Cardiac muscle cell (in vitro differentiated cells and primary cell): ENCODE results near the gene CDH2. TPM values are rescaled to one million over a fixed set of nuclear protein-coding genes. Genes with fewer than 3 reads are reported as not detected.

Source experiments
- DNase-seq, 2 donors: peaks; one replicate each; pipeline versions ENCODE4 v3.0.0 to v3.0.0-alpha.2; 2010 to 2017; ENCODE audit warnings: low read depth in 1 of 2, low spot score in 1 of 2
- H3K27ac ChIP-seq: fragments of 200-600 bp; sonication (generic); 2 replicates; pipeline ENCODE4 v1.5.1; 2016
- H3K27me3 ChIP-seq: fragments of 200-600 bp; sonication (generic); 2 replicates; pipeline ENCODE4 v1.6.0; 2016; ENCODE audit warnings: control low read depth
- H3K36me3 ChIP-seq: fragments of 200-600 bp; sonication (generic); 2 replicates; pipeline ENCODE4 v1.5.1; 2016; ENCODE audit warnings: control low read depth
- H3K4me1 ChIP-seq: fragments of 200-600 bp; sonication (generic); 2 replicates; pipeline ENCODE4 v1.8.1; 2017; ENCODE audit warnings: low read depth, mild to moderate bottlenecking, mixed run types
- H3K4me3 ChIP-seq: fragments of 200-600 bp; sonication (generic); 2 replicates; pipeline ENCODE4 v1.5.1; 2016; ENCODE audit warnings: mild to moderate bottlenecking
- H3K9me3 ChIP-seq: fragments of 200-600 bp; sonication (generic); 2 replicates; pipeline ENCODE4 v1.5.1; 2017; ENCODE audit warnings: low read depth, mild to moderate bottlenecking, control low read depth
- CTCF ChIP-seq: IDR thresholded peaks from 2 replicates; pipeline ENCODE4 v1.5.1; 2012; ENCODE audit warnings: low read depth, mild to moderate bottlenecking, low read length
- polyA plus RNA-seq: library from polyadenylated mRNA; unstranded; fragments of >200 nt; fragmentation: Nextera tagmentation; extraction: Ambion mirVana; gene quantifications from 2 replicates; pipeline ENCODE4 v1.2.1, GENCODE V29; 2016
- total RNA-seq: library from RNA; depleted of rRNA; stranded (reverse); fragments of >200 nt; gene quantifications from 2 replicates; pipeline ENCODE4 v1.2.3, GENCODE V29; 2016

Gene CDH2
- total and polyA plus RNA-seq, 2 experiments from 2014 or later = 267 to 324 TPM

GRCh38 chr18:28112056-28112470 lies 64.9 kb downstream of the CDH2 start:
- H3K4me1 ChIP-seq = peaks cover 100% of the 10 kb centered on the region

GRCh38 chr18:28110924-28111323 lies 66.0 kb downstream of the CDH2 start:
- H3K27ac ChIP-seq = peak overlapping the region; percentile 96
- no peaks in the 10 kb centered on the region for H3K9me3 ChIP-seq
- no peak for DNase-seq
- H3K4me3 ChIP-seq = no peak overlapping the region
- H3K36me3 ChIP-seq = no peaks in the 10 kb centered on the region
- H3K4me1 ChIP-seq = peaks cover 96% of the 10 kb centered on the region
- no peak for TF ChIP-seq CTCF
- H3K27me3 ChIP-seq = no peaks in the 10 kb centered on the region

More at GRCh38 chr18:28112056-28112470, 64.9 kb downstream of the CDH2 start:
- Histone ChIP-seq H3K4me3 (peak overlapping the region; percentile 7), H3K27me3 (no peaks in the 10 kb centered on the region), H3K36me3 (no peaks in the 10 kb centered on the region), H3K9me3 (no peaks in the 10 kb centered on the region), H3K27ac (peak overlapping the region; percentile 96)
- peak; percentile 53 to 77 for DNase-seq
- no peak for TF ChIP-seq CTCF

DNA sequence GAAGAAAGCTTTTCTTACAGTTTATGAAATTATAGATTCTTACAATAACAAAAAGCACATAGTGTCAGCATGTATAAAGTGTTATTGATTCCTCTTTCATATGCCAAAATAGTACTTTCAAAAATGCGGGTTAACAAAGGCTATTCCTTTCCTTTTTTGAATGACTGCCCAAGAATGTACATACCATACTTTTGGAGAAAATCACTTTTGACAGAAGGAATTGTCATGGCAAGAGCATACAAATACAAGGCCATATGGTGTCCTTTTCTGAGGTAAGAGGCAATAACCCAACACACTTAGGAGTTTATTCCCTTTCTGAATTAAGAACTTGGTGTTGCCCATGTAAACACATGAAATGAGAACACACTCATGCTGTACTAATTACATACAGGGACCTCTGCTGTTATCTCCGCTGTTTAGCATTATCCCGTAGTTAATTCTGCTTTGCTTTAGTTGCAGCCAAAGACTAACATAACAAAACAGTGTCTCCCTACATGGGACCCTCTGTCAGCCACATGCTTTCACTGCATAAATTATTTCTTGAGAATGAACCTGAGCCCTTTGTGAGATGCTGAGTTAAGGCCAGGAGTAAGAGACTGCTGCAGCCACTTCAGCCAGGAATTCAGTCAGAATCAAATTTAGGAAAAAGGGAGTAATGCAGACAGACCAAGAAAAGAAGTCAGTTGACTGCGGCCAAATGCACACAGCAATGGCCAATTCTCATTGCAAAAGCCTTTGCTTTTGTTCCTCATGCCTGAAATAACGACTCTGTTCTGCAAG lies 67.0 kb downstream of the CDH2 start:
- Histone ChIP-seq H3K9me3 (no peaks in the 10 kb centered on the region), H3K4me1 (peaks cover 86% of the 10 kb centered on the region), H3K4me3 (no peak overlapping the region), H3K27ac (peak overlapping the region; percentile 96), H3K36me3 (no peaks in the 10 kb centered on the region), H3K27me3 (no peaks in the 10 kb centered on the region)
- no peak for TF ChIP-seq CTCF
- DNase-seq = no peak

- H3K4me1 ChIP-seq = peaks cover 75% of the 10 kb centered on the region
- DNase-seq = peak in 1 of 2 donors; percentile 48
- TF ChIP-seq CTCF = peak; percentile 19
- no peaks in the 10 kb centered on the region for H3K27me3 ChIP-seq
- no peaks in the 10 kb centered on the region for H3K9me3 ChIP-seq
- no peak overlapping the region for H3K4me3 ChIP-seq
- H3K36me3 ChIP-seq = no peaks in the 10 kb centered on the region
- peak overlapping the region; percentile 96 for H3K27ac ChIP-seq
Observed at GRCh38 chr18:28108814-28109213, 68.1 kb downstream of the CDH2 start.

GRCh38 chr18:28108254-28108653 lies 68.7 kb downstream of the CDH2 start:
- TF ChIP-seq CTCF = no peak
- Histone ChIP-seq H3K36me3 (no peaks in the 10 kb centered on the region), H3K27me3 (no peaks in the 10 kb centered on the region), H3K9me3 (no peaks in the 10 kb centered on the region), H3K27ac (peak overlapping the region; percentile 96), H3K4me3 (no peak overlapping the region), H3K4me1 (peaks cover 69% of the 10 kb centered on the region)
- DNase-seq = no peak
